HepG2 (cell line): ENCODE results near the gene DNAJB2. TPM values are rescaled to one million over a fixed set of nuclear protein-coding genes. Genes with fewer than 3 reads are reported as not detected.

Experiments
- ATAC-seq: fragments of 200-7000 bp; cut with Tn5 transposase; 3 replicates; pipeline ENCODE4 v1.9.1; 2020; ENCODE audit warnings: mild to moderate bottlenecking, moderate library complexity
- BruUV-seq: library from RNA; stranded (reverse); fragments of 400-500 nt; replicated peaks from 2 replicates; lab custom pipeline; 2021; lab: Mats Ljungman, UMichigan
- CTCF ChIA-PET: fragments of 300-600 bp; formaldehyde crosslinking; extraction: SDS; loops from one replicate; lab custom pipeline; 2021; ENCODE audit warnings: low total read pairs, inconsistent platforms, low intra/inter-chr PET ratio; lab: Yijun Ruan, JAX
- POLR2A ChIA-PET: fragments of 350-600 bp; sonication (Branson Sonifier 250); formaldehyde crosslinking; loops from one replicate; lab custom pipeline; 2020; ENCODE audit warnings: antibody characterized with exemption, inconsistent platforms; lab: Yijun Ruan, JAX
- DNase-seq: peaks from one replicate; pipeline ENCODE4 v3.0.0-alpha.2; 2015; ENCODE audit warnings: low spot score
- FAIRE-seq: peaks from 3 replicates; lab custom pipeline; 2011; peaks lifted over from hg19 to GRCh38; lab: Jason Lieb, UNC
- H2AFZ ChIP-seq: one replicate; pipeline ENCODE4 v1.6.1; 2011; ENCODE audit warnings: low read length, inconsistent platforms
- H3K27ac ChIP-seq: fragments of 300-600 bp; 3 replicates; pipeline ENCODE4 v1.8.0; 2011; ENCODE audit warnings: mixed run types, mild to moderate bottlenecking, mixed read lengths, low read length, inconsistent platforms; ENCODE audit not compliant: insufficient read depth; ENCODE audit errors: extremely low read length
- H3K27me3 ChIP-seq, 2 experiments: fragments of 200-600 bp in 1 of 2; 2 replicates in 1 of 2; 3 replicates in 1 of 2; pipeline versions ENCODE4 v1.6.0 to v1.8.0; 2011; ENCODE audit warnings: low read length in 2 of 2, mild to moderate bottlenecking in 2 of 2, moderate library complexity in 2 of 2, inconsistent platforms in 1 of 2; ENCODE audit not compliant: insufficient read depth in 2 of 2, control insufficient read depth in 1 of 2
- H3K36me3 ChIP-seq, 2 experiments: fragments of 200-600 bp in 1 of 2; replicated peaks in 1 of 2; 2 replicates in 1 of 2; 3 replicates in 1 of 2; pipeline versions ENCODE4 v1.5.1 to v1.8.0; 2011; ENCODE audit warnings: low read length in 2 of 2, inconsistent platforms in 1 of 2; ENCODE audit not compliant: insufficient read depth in 2 of 2, control insufficient read depth in 1 of 2
- H3K4me1 ChIP-seq: 2 replicates; pipeline ENCODE4 v1.5.1; 2012; ENCODE audit warnings: low read length, inconsistent platforms; ENCODE audit not compliant: insufficient read depth
- H3K4me2 ChIP-seq: 2 replicates; pipeline ENCODE4 v1.6.0; 2011; ENCODE audit warnings: low read depth, low read length, inconsistent platforms
- H3K4me3 ChIP-seq, 3 experiments: fragments of 200-600 bp in 1 of 3; sonication (generic), shearing (Covaris generic) in 1 of 3; replicated peaks in 1 of 3; 2 replicates each; pipeline ENCODE4 v1.5.1; 2011 to 2016; ENCODE audit warnings: low read length in 3 of 3, inconsistent platforms in 2 of 3, low read depth in 2 of 3, mild to moderate bottlenecking in 2 of 3, control low read depth in 1 of 3, mixed read lengths in 1 of 3; ENCODE audit not compliant: insufficient read depth in 1 of 3
- H3K79me2 ChIP-seq: one replicate; pipeline ENCODE4 v1.6.1; 2011; ENCODE audit warnings: low read length, inconsistent platforms; ENCODE audit not compliant: insufficient read depth
- H3K9ac ChIP-seq: 2 replicates; pipeline ENCODE4 v1.6.0; 2011; ENCODE audit warnings: mild to moderate bottlenecking, low read depth, low read length, inconsistent platforms; ENCODE audit not compliant: insufficient read depth
- H3K9me3 ChIP-seq: 2 replicates; pipeline ENCODE4 v1.5.1; 2012; ENCODE audit warnings: mild to moderate bottlenecking, low read length
- H4K20me1 ChIP-seq: 2 replicates; pipeline ENCODE4 v1.6.0; 2011; ENCODE audit warnings: inconsistent platforms, mild to moderate bottlenecking, low read length, moderate library complexity; ENCODE audit not compliant: insufficient read depth
- ADNP ChIP-seq: sonication (generic); formaldehyde crosslinking; IDR thresholded peaks from 2 replicates; pipeline ENCODE4 v1.4.0; 2020; ENCODE audit warnings: missing genetic modification reagents
- ARNT2 ChIP-seq: sonication (generic); formaldehyde crosslinking; IDR thresholded peaks from 2 replicates; pipeline ENCODE4 v1.8.0; 2022; ENCODE audit warnings: mild to moderate bottlenecking, low read depth, missing genetic modification reagents, moderate library complexity
- HNRNPL ChIP-seq: fragments of 200-400 bp; formaldehyde crosslinking; IDR thresholded peaks from 2 replicates; pipeline ENCODE4 v1.6.1; 2017; ENCODE audit warnings: mild to moderate bottlenecking, low read depth, low read length
- PRDM10 ChIP-seq: sonication (generic); formaldehyde crosslinking; IDR thresholded peaks from 2 replicates; pipeline ENCODE4 v1.4.0; 2020; ENCODE audit warnings: low read depth, missing genetic modification reagents
- PRMT3 ChIP-seq: sonication (generic); formaldehyde crosslinking; IDR thresholded peaks from 2 replicates; pipeline ENCODE4 v1.8.1; 2022; ENCODE audit warnings: low read depth, mild to moderate bottlenecking, moderate library complexity, missing genetic modification reagents, borderline replicate concordance
- RARG ChIP-seq: sonication (generic); formaldehyde crosslinking; IDR thresholded peaks from 2 replicates; pipeline ENCODE4 v1.4.0; 2020; ENCODE audit warnings: low read depth, mild to moderate bottlenecking, missing genetic modification reagents
- RNF219 ChIP-seq: sonication (generic); formaldehyde crosslinking; IDR thresholded peaks from 2 replicates; pipeline ENCODE4 v1.5.0; 2020; ENCODE audit warnings: mild to moderate bottlenecking, missing genetic modification reagents
- TMF1 ChIP-seq: sonication (generic); formaldehyde crosslinking; IDR thresholded peaks from 2 replicates; pipeline ENCODE4 v1.8.1; 2022; ENCODE audit warnings: low read depth, missing genetic modification reagents
- ZNF205 ChIP-seq: IDR thresholded peaks from 2 replicates; pipeline ENCODE4 v1.6.1; 2018; ENCODE audit warnings: missing biosample characterization, missing genetic modification reagents
- ZNF431 ChIP-seq: sonication (generic); formaldehyde crosslinking; IDR thresholded peaks from 2 replicates; pipeline ENCODE4 v1.9.0; 2022; ENCODE audit warnings: missing genetic modification reagents, low read depth, mild to moderate bottlenecking, borderline replicate concordance
- ZNF510 ChIP-seq: sonication (generic); formaldehyde crosslinking; IDR thresholded peaks from 2 replicates; pipeline ENCODE4 v1.4.0; 2020; ENCODE audit warnings: low read depth, mild to moderate bottlenecking, missing genetic modification reagents
- ZNF883 ChIP-seq: sonication (generic); formaldehyde crosslinking; IDR thresholded peaks from 2 replicates; pipeline ENCODE4 v1.5.1; 2020; ENCODE audit warnings: mild to moderate bottlenecking, missing genetic modification reagents; ENCODE audit errors: not compliant biosample characterization
- WGBS: methylation state at CpG from one replicate; pipeline ENCODE4 v1.1.6; 2017; ENCODE audit warnings: low lambda C conversion rate; 5-methylcytosine and 5-hydroxymethylcytosine counted together
- in situ Hi-C: cut with HindIII; loops from 2 replicates; pipeline ENCODE4 v1.10.0; 2017; ENCODE audit warnings: low pct_unique_long_range_greater_than_20kb; ENCODE audit not compliant: extremely low pct_ligation_motif_present
- intact Hi-C: fragments of 100-400 bp; cut with micrococcal nuclease; formaldehyde crosslinking; loops from one replicate; pipeline ENCODE4 v1.10.0; 2022; ENCODE audit not compliant: unreplicated experiment
- polyA plus RNA-seq, 8 experiments: library from polyadenylated mRNA; depleted of rRNA in 3 of 8; stranded (reverse) in 7 of 8; unstranded in 1 of 8; fragments of >200 nt; fragmentation: Illumina TruSeq in 4 of 8; extraction: Trizol in 4 of 8; gene quantifications; 2 replicates each; pipeline versions ENCODE4 v1.2.1 to v1.2.3, GENCODE V29; 2011 to 2016; ENCODE audit warnings: low read depth in 4 of 8, missing spikeins in 1 of 8, mixed read lengths in 1 of 8; ENCODE audit not compliant: insufficient read depth in 1 of 8
- total RNA-seq, 5 experiments: library from RNA; depleted of rRNA; stranded (reverse); fragments of >200 nt; fragmentation: Illumina TruSeq; extraction: Trizol; gene quantifications; 2 replicates each; pipeline ENCODE4 v1.2.3, GENCODE V29; 2016; ENCODE audit warnings: low read depth in 1 of 5
- TF ChIP-seq, protein P1 (sequence below): sonication (generic); formaldehyde crosslinking; IDR thresholded peaks from 2 replicates; pipeline ENCODE4 v1.4.0; 2020; ENCODE audit warnings: missing genetic modification reagents, low read depth, mild to moderate bottlenecking, borderline replicate concordance
- TF ChIP-seq, protein P2 (sequence below): sonication (generic); formaldehyde crosslinking; IDR thresholded peaks from 2 replicates; pipeline ENCODE4 v1.4.0; 2020; ENCODE audit warnings: missing genetic modification reagents

Gene DNAJB2
- total and polyA plus RNA-seq, 2 of the 13 experiments (the other 11 are each of a cell fraction or from before 2014, with no cell fraction given): 21.3 to 31.1 TPM

GRCh38 chr2:219278655-219279150 is 463 bp upstream of the DNAJB2 start:
- Histone ChIP-seq H3K4me3 (peak overlapping the region; percentile 59 to 77 (median 73)), H3K27ac (peak overlapping the region; percentile 62), H2AFZ (peak overlapping the region; percentile 66), H3K4me1 (peaks cover 39% of the 10 kb centered on the region), H3K9ac (peak overlapping the region; percentile 80), H3K9me3 (no peaks in the 10 kb centered on the region), H3K4me2 (peak overlapping the region; percentile 96), H3K79me2 (no peaks in the 10 kb centered on the region), H3K27me3 (peaks cover 0 to 7% of the 10 kb centered on the region in 2 experiments; a peak in 1 of 5 replicates), H3K36me3 (peaks cover 2 to 10% of the 10 kb centered on the region in 2 experiments; a peak in 4 of 5 replicates), H4K20me1 (no peaks in the 10 kb centered on the region)
- intact Hi-C loops (loop anchor here (1.0 kb wide), 3 partner anchors 16 to 118 kb away; partner anchors contain the start of gene NHEJ1), in situ Hi-C loops (no loop called here)
- WGBS: 4% methylated on average over 9 of the region's 9 CpGs
- no peak for FAIRE-seq
- ChIA-PET POLR2A (interaction anchor here (0.7 to 3.3 kb wide), 22 partner anchors 9 to 277 kb away, joined by 3 to 70 read pairs (median 10); partner anchors contain the start of genes ABCB6, ANKZF1, ATG9A and CNPPD1), CTCF (interaction anchor here (0.9 to 5.4 kb wide), 4 partner anchors 16 to 119 kb away, joined by 3 to 88 read pairs (median 16); partner anchors contain the start of gene NHEJ1)
- TSS peak; percentile 84 for BruUV-seq
- peak; percentile 45 for ATAC-seq
- no peak for DNase-seq
- TF ChIP-seq ZNF510 (CRISPR knock-in tag): peak; percentile 29; the same call in 1 of the 2 replicates
- TF ChIP-seq ZNF431 (CRISPR knock-in tag): no peak
- TF ChIP-seq PRDM10 (CRISPR knock-in tag): 0 out of 2 replicates have a peak, but pooled peaks have one; percentile 3
- peak; percentile 4; the same call in 1 of the 2 replicates for TF ChIP-seq TMF1 (CRISPR knock-in tag)
- TF ChIP-seq, protein P1, sequence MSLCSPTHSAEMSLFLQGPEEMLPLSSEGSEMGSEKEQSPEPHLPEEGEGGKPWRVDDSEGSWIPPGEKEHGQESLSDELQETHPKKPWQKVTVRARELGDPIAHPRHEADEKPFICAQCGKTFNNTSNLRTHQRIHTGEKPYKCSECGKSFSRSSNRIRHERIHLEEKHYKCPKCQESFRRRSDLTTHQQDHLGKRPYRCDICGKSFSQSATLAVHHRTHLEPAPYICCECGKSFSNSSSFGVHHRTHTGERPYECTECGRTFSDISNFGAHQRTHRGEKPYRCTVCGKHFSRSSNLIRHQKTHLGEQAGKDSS (CRISPR knock-in tag): no peak
- peak; percentile 80; the same call in 1 of the 2 replicates for TF ChIP-seq RNF219 (CRISPR knock-in tag)
- TF ChIP-seq ARNT2 (CRISPR knock-in tag): no peak
- TF ChIP-seq HNRNPL: no peak
- TF ChIP-seq, protein P2, sequence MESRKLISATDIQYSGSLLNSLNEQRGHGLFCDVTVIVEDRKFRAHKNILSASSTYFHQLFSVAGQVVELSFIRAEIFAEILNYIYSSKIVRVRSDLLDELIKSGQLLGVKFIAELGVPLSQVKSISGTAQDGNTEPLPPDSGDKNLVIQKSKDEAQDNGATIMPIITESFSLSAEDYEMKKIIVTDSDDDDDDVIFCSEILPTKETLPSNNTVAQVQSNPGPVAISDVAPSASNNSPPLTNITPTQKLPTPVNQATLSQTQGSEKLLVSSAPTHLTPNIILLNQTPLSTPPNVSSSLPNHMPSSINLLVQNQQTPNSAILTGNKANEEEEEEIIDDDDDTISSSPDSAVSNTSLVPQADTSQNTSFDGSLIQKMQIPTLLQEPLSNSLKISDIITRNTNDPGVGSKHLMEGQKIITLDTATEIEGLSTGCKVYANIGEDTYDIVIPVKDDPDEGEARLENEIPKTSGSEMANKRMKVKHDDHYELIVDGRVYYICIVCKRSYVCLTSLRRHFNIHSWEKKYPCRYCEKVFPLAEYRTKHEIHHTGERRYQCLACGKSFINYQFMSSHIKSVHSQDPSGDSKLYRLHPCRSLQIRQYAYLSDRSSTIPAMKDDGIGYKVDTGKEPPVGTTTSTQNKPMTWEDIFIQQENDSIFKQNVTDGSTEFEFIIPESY: no peak
- peak; percentile 18 for TF ChIP-seq ZNF883 (CRISPR knock-in tag)
- TF ChIP-seq PRMT3 (CRISPR knock-in tag): 0 out of 2 replicates have a peak, but pooled peaks have one; percentile 14
- no peak for TF ChIP-seq ADNP (CRISPR knock-in tag)
- TF ChIP-seq RARG (CRISPR knock-in tag): 0 out of 2 replicates have a peak, but pooled peaks have one; percentile 25
- TF ChIP-seq ZNF205 (CRISPR knock-in tag): no peak
